CD8-positive, alpha-beta memory T cell (primary cell): ENCODE measurements around the gene DHX29. TPM values are rescaled to one million over a fixed set of nuclear protein-coding genes. Genes with fewer than 3 reads are reported as not detected.

ENCODE experiments used
- CTCF ChIA-PET: fragments of 350-600 bp; sonication (Branson Sonifier 250); formaldehyde crosslinking; loops from one replicate; lab custom pipeline; 2021; ENCODE audit warnings: antibody characterized with exemption; lab: Charles Lee
- POLR2A ChIA-PET: fragments of 350-600 bp; sonication (Branson Sonifier 250); formaldehyde crosslinking; loops from one replicate; lab custom pipeline; 2021; ENCODE audit warnings: antibody characterized with exemption; lab: Charles Lee
- DNase-seq, 5 donors: peaks; one replicate each; pipeline versions ENCODE4 v3.0.0 to v3.0.0-alpha.2; 2020 to 2022; ENCODE audit warnings: mixed read lengths in 1 of 5
- H3K27ac ChIP-seq: one replicate; pipeline ENCODE4 v1.7.0; 2013; ENCODE audit warnings: low read depth, mild to moderate bottlenecking, low read length, moderate library complexity
- H3K27me3 ChIP-seq: 2 replicates; pipeline ENCODE4 v1.7.0; 2013; ENCODE audit warnings: low read length, mild to moderate bottlenecking; ENCODE audit not compliant: insufficient read depth, poor library complexity, severe bottlenecking
- H3K36me3 ChIP-seq: 2 replicates; pipeline ENCODE4 v1.7.0; 2013; ENCODE audit warnings: mild to moderate bottlenecking, low read length, moderate library complexity; ENCODE audit not compliant: insufficient read depth
- H3K4me1 ChIP-seq: 2 replicates; pipeline ENCODE4 v1.7.0; 2013; ENCODE audit warnings: mild to moderate bottlenecking, low read length, moderate library complexity; ENCODE audit not compliant: insufficient read depth
- H3K4me3 ChIP-seq: 2 replicates; pipeline ENCODE4 v1.7.0; 2013; ENCODE audit warnings: mild to moderate bottlenecking, low read length
- H3K9me3 ChIP-seq: 2 replicates; pipeline ENCODE4 v1.7.0; 2013; ENCODE audit warnings: mild to moderate bottlenecking, low read length
- H3K27ac Mint-ChIP-seq, 8 donors: one replicate each; pipeline ENCODE4 v1.8.0; 2020 to 2021; ENCODE audit warnings: mixed read lengths in 8 of 8, mild to moderate bottlenecking in 6 of 8, inconsistent platforms in 3 of 8, moderate library complexity in 3 of 8
- H3K27me3 Mint-ChIP-seq, 2 donors: one replicate each; pipeline ENCODE4 v1.8.0; 2020 to 2021; ENCODE audit warnings: mixed read lengths in 2 of 2, mild to moderate bottlenecking in 1 of 2, moderate library complexity in 1 of 2
- H3K36me3 Mint-ChIP-seq, 3 donors: one replicate each; pipeline ENCODE4 v1.8.0; 2020 to 2021; ENCODE audit warnings: mixed read lengths in 3 of 3, inconsistent platforms in 1 of 3, mild to moderate bottlenecking in 1 of 3
- H3K4me1 Mint-ChIP-seq, 3 donors: one replicate each; pipeline ENCODE4 v1.8.0; 2020 to 2021; ENCODE audit warnings: mixed read lengths in 3 of 3, inconsistent platforms in 1 of 3, mild to moderate bottlenecking in 1 of 3
- H3K4me3 Mint-ChIP-seq, 7 donors: one replicate each; pipeline ENCODE4 v1.8.0; 2020 to 2021; ENCODE audit warnings: mixed read lengths in 7 of 7, mild to moderate bottlenecking in 6 of 7, moderate library complexity in 4 of 7, inconsistent platforms in 2 of 7
- H3K9me3 Mint-ChIP-seq, 5 donors: one replicate each; pipeline ENCODE4 v1.8.0; 2020 to 2022; ENCODE audit warnings: mixed read lengths in 5 of 5, mild to moderate bottlenecking in 3 of 5, moderate library complexity in 2 of 5, inconsistent platforms in 1 of 5
- polyA plus RNA-seq: library from polyadenylated mRNA; unstranded; fragments of 300-500 nt; fragmentation: Illumina TruSeq; gene quantifications from one replicate; pipeline ENCODE4 v1.2.3, GENCODE V29; 2021
- total RNA-seq, 2 experiments: library from RNA; stranded (reverse); gene quantifications; one replicate each; pipeline ENCODE4 v1.2.3, GENCODE V29; 2021

The DHX29 gene
- 10 to 100 TPM; 21.6 to 21.7 TPM for total RNA-seq
- 25.5 TPM for polyA plus RNA-seq

GRCh38 chr5:55307383-55308253 lies at the start of gene DHX29, which contains the start of gene MTREX:
TSS of gene DHX29 (minus strand) at chr5:55307694. CDS start at chr5:55307573, 121 bp downstream.
TSS of gene MTREX (plus strand) at chr5:55307989. CDS start at chr5:55308014, 25 bp downstream.
- no peaks in the 10 kb centered on the region for H3K36me3 ChIP-seq
- H3K27ac Mint-ChIP-seq: no peak within 1 kb of the TSS
- CTCF ChIA-PET: interaction anchor here (0.8 to 1.1 kb wide), 2 partner anchors 136 to 791 kb away, joined by 4 to 6 read pairs; no protein-coding TSS in a partner anchor
- peak; percentile 84 to 93 (median 89) for DNase-seq
- peak within 1 kb of the TSS; percentile 96 for H3K27ac ChIP-seq
- H3K4me1 ChIP-seq: peaks cover 56% of the 10 kb centered on the region
- no peaks in the 10 kb centered on the region for H3K27me3 Mint-ChIP-seq
- peaks cover 3 to 9% (median 8%) of the 10 kb centered on the region in 3 donors for H3K36me3 Mint-ChIP-seq
- no peaks in the 10 kb centered on the region for H3K27me3 ChIP-seq
- no peaks in the 10 kb centered on the region for H3K9me3 Mint-ChIP-seq
- H3K9me3 ChIP-seq: no peaks in the 10 kb centered on the region
- POLR2A ChIA-PET: interaction anchor here (0.6 to 1.8 kb wide), 7 partner anchors 11 to 790 kb away, joined by 3 to 5 read pairs (median 4); partner anchors contain the start of gene SNX18
- peak within 1 kb of the TSS; percentile 78 for H3K4me3 ChIP-seq
- no peak within 1 kb of the TSS for H3K4me3 Mint-ChIP-seq
- peaks cover 15 to 36% (median 32%) of the 10 kb centered on the region in 3 donors for H3K4me1 Mint-ChIP-seq

- H3K27ac ChIP-seq: no peak overlapping the region
- H3K4me3 Mint-ChIP-seq: no peak overlapping the region
- H3K36me3 Mint-ChIP-seq: peaks cover 26 to 78% (median 27%) of the 10 kb centered on the region in 3 donors
- peaks cover 0 to 5% (median 2%) of the 10 kb centered on the region in 3 donors for H3K4me1 Mint-ChIP-seq
- no peaks in the 10 kb centered on the region for H3K27me3 ChIP-seq
- no peaks in the 10 kb centered on the region for H3K4me1 ChIP-seq
- H3K27me3 Mint-ChIP-seq: no peaks in the 10 kb centered on the region
- H3K9me3 Mint-ChIP-seq: no peaks in the 10 kb centered on the region
- no peak overlapping the region for H3K27ac Mint-ChIP-seq
- DNase-seq: no peak
- H3K9me3 ChIP-seq: no peaks in the 10 kb centered on the region
- POLR2A ChIA-PET: no interaction called here
- peaks cover 54% of the 10 kb centered on the region for H3K36me3 ChIP-seq
- CTCF ChIA-PET: no interaction called here
- H3K4me3 ChIP-seq: no peak overlapping the region
Measured at GRCh38 chr5:55356896-55357295, 49.4 kb upstream of the DHX29 start.

- CTCF ChIA-PET: no interaction called here
- H3K36me3 Mint-ChIP-seq: peaks cover 24 to 89% (median 35%) of the 10 kb centered on the region in 3 donors
Measured at GRCh38 chr5:55350754-55351153, 43.3 kb upstream of the DHX29 start.

GRCh38 chr5:55347786-55348185 lies 40.3 kb upstream of the DHX29 start:
- ChIA-PET POLR2A (no interaction called here), CTCF (no interaction called here)
- Histone ChIP-seq H3K27me3 (no peaks in the 10 kb centered on the region), H3K27ac (no peak overlapping the region), H3K36me3 (peaks cover 54% of the 10 kb centered on the region), H3K4me3 (no peak overlapping the region), H3K9me3 (no peaks in the 10 kb centered on the region), H3K4me1 (no peaks in the 10 kb centered on the region)
- Mint-ChIP-seq H3K4me3 (no peak overlapping the region), H3K9me3 (no peaks in the 10 kb centered on the region), H3K27ac (no peak overlapping the region), H3K4me1 (peaks cover 3 to 4% (median 4%) of the 10 kb centered on the region in 3 donors), H3K36me3 (peaks cover 21 to 86% (median 30%) of the 10 kb centered on the region in 3 donors), H3K27me3 (no peaks in the 10 kb centered on the region)
- DNase-seq: no peak

More at GRCh38 chr5:55350754-55351153, 43.3 kb upstream of the DHX29 start:
- Mint-ChIP-seq H3K9me3 (no peaks in the 10 kb centered on the region), H3K27ac (no peak overlapping the region), H3K4me3 (no peak overlapping the region), H3K4me1 (no peaks in the 10 kb centered on the region), H3K27me3 (no peaks in the 10 kb centered on the region)
- Histone ChIP-seq H3K27ac (no peak overlapping the region), H3K4me3 (no peak overlapping the region), H3K9me3 (no peaks in the 10 kb centered on the region), H3K36me3 (peaks cover 69% of the 10 kb centered on the region), H3K27me3 (no peaks in the 10 kb centered on the region), H3K4me1 (no peaks in the 10 kb centered on the region)
- no peak for DNase-seq
- POLR2A ChIA-PET: no interaction called here

- ChIA-PET POLR2A (no interaction called here), CTCF (no interaction called here)
- no peaks in the 10 kb centered on the region for H3K9me3 ChIP-seq
- Mint-ChIP-seq H3K4me1 (peaks cover 3 to 4% (median 4%) of the 10 kb centered on the region in 3 donors), H3K27ac (no peak overlapping the region), H3K9me3 (no peaks in the 10 kb centered on the region), H3K4me3 (no peak overlapping the region), H3K27me3 (no peaks in the 10 kb centered on the region), H3K36me3 (peaks cover 14 to 87% (median 29%) of the 10 kb centered on the region in 3 donors)
- no peak overlapping the region for H3K4me3 ChIP-seq
- H3K4me1 ChIP-seq: no peaks in the 10 kb centered on the region
- H3K27ac ChIP-seq: no peak overlapping the region
- H3K36me3 ChIP-seq: peaks cover 54% of the 10 kb centered on the region
- DNase-seq: no peak
- no peaks in the 10 kb centered on the region for H3K27me3 ChIP-seq
Measured at GRCh38 chr5:55345327-55345726, 37.8 kb upstream of the DHX29 start.

- Histone ChIP-seq H3K27me3 (no peaks in the 10 kb centered on the region), H3K36me3 (peaks cover 46% of the 10 kb centered on the region), H3K4me1 (no peaks in the 10 kb centered on the region), H3K9me3 (no peaks in the 10 kb centered on the region), H3K4me3 (no peak overlapping the region), H3K27ac (no peak overlapping the region)
- Mint-ChIP-seq H3K36me3 (peaks cover 14 to 82% (median 23%) of the 10 kb centered on the region in 3 donors), H3K27ac (peak overlapping the region in 4 of 8 donors; percentile 24 to 63 (median 50)), H3K27me3 (no peaks in the 10 kb centered on the region), H3K9me3 (no peaks in the 10 kb centered on the region), H3K4me3 (no peak overlapping the region), H3K4me1 (peaks cover 4 to 6% (median 4%) of the 10 kb centered on the region in 3 donors)
- POLR2A ChIA-PET: no interaction called here
- DNase-seq: peak; percentile 31 to 64 (median 35)
- CTCF ChIA-PET: no interaction called here
Measured at GRCh38 chr5:55344392-55344992, 37.0 kb upstream of the DHX29 start.

- no peak overlapping the region for H3K27ac ChIP-seq
- no peaks in the 10 kb centered on the region for H3K27me3 ChIP-seq
- H3K4me3 ChIP-seq: no peak overlapping the region
- CTCF ChIA-PET: interaction anchor here (0.7 kb wide), 1 partner anchor 171 kb away, joined by 3 read pairs; no protein-coding TSS in a partner anchor
- H3K27ac Mint-ChIP-seq: no peak overlapping the region
- H3K9me3 Mint-ChIP-seq: no peaks in the 10 kb centered on the region
- peaks cover 14 to 78% (median 17%) of the 10 kb centered on the region in 3 donors for H3K36me3 Mint-ChIP-seq
- POLR2A ChIA-PET: no interaction called here
- no peak overlapping the region for H3K4me3 Mint-ChIP-seq
- no peaks in the 10 kb centered on the region for H3K9me3 ChIP-seq
- peaks cover 41% of the 10 kb centered on the region for H3K36me3 ChIP-seq
- peaks cover 3% of the 10 kb centered on the region for H3K4me1 ChIP-seq
- H3K4me1 Mint-ChIP-seq: peaks cover 12% of the 10 kb centered on the region in 3 donors
- H3K27me3 Mint-ChIP-seq: no peaks in the 10 kb centered on the region
- DNase-seq: no peak
Measured at GRCh38 chr5:55343609-55344008, 36.1 kb upstream of the DHX29 start.
